A549 (cell line): ENCODE measurements around the gene TMEM232. TPM values are rescaled to one million over a fixed set of nuclear protein-coding genes. Genes with fewer than 3 reads are reported as not detected.

Source experiments
- ATAC-seq, 2 experiments: fragments of 200-7000 bp in 1 of 2; fragments of >200 bp in 1 of 2; cut with Nextera tagmentation in 1 of 2; cut with Tn5 transposase in 1 of 2; 3 replicates each; pipeline versions ENCODE4 v1.8.0 to v1.9.1; 2018 to 2020; ENCODE audit warnings: mild to moderate bottlenecking in 1 of 2, moderate library complexity in 1 of 2
- CTCF ChIA-PET: fragments of 300-600 bp; sonication (Branson Sonifier 250); formaldehyde crosslinking; extraction: SDS; loops from one replicate; lab custom pipeline; 2021; ENCODE audit warnings: antibody characterized with exemption, inconsistent platforms; lab: Yijun Ruan, JAX
- POLR2A ChIA-PET: fragments of 350-600 bp; formaldehyde crosslinking; extraction: SDS; loops from one replicate; lab custom pipeline; 2021; ENCODE audit warnings: antibody characterized with exemption, inconsistent platforms; lab: Yijun Ruan, JAX
- DNase-seq, 2 experiments: peaks; one replicate each; pipeline versions ENCODE4 v3.0.0 to v3.0.0-alpha.2; 2011 to 2016; ENCODE audit warnings: low read depth in 1 of 2, low spot score in 1 of 2
- FAIRE-seq: peaks from 2 replicates; lab custom pipeline; 2011; peaks lifted over from hg19 to GRCh38; lab: Jason Lieb, UNC
- H3K27ac ChIP-seq, 2 experiments: fragments of >200 bp; sonication (Bioruptor Twin); formaldehyde crosslinking; 3 replicates each; pipeline ENCODE4 v1.5.1; 2016 to 2017
- H3K4me1 ChIP-seq: fragments of >200 bp; sonication (Bioruptor Twin); formaldehyde crosslinking; 3 replicates; pipeline ENCODE4 v1.6.1; 2016
- H3K4me2 ChIP-seq: fragments of >200 bp; sonication (Bioruptor Twin); formaldehyde crosslinking; 3 replicates; pipeline ENCODE4 v1.6.1; 2016
- H3K4me3 ChIP-seq: fragments of >200 bp; sonication (Bioruptor Twin); formaldehyde crosslinking; 3 replicates; pipeline ENCODE4 v1.5.1; 2016
- H3K9me3 ChIP-seq: fragments of >200 bp; sonication (Bioruptor Twin); formaldehyde crosslinking; 3 replicates; pipeline ENCODE4 v1.6.1; 2016
- BCL3 ChIP-seq: fragments of >200 bp; sonication (Bioruptor Twin); formaldehyde crosslinking; IDR thresholded peaks from 3 replicates; pipeline ENCODE4 v1.6.1; 2016
- BHLHE40 ChIP-seq: IDR thresholded peaks from 2 replicates; pipeline ENCODE4 v1.6.1; 2012; ENCODE audit warnings: low read depth, low read length, inconsistent platforms
- CEBPB ChIP-seq, 2 experiments: fragments of >200 bp in 1 of 2; sonication (Bioruptor Twin) in 1 of 2; formaldehyde crosslinking in 1 of 2; IDR thresholded peaks; 2 replicates each; pipeline ENCODE4 v1.6.1; 2012 to 2016
- CHD4 ChIP-seq: fragments of 200-600 bp; sonication (generic); IDR thresholded peaks from 2 replicates; pipeline ENCODE4 v1.6.1; 2016; ENCODE audit warnings: antibody characterized with exemption, mild to moderate bottlenecking, borderline replicate concordance
- EHF ChIP-seq: fragments of 250-450 bp; sonication (Bioruptor Pico); IDR thresholded peaks from 2 replicates; pipeline ENCODE4 v1.5.0; 2020; ENCODE audit warnings: mild to moderate bottlenecking
- EHMT2 ChIP-seq: fragments of 200-600 bp; sonication (generic); IDR thresholded peaks from 2 replicates; pipeline ENCODE4 v1.6.1; 2016; ENCODE audit warnings: antibody characterized with exemption, low read depth, mild to moderate bottlenecking, moderate library complexity
- FOSL2 ChIP-seq, 2 experiments: fragments of 450-650 bp in 1 of 2; fragments of >200 bp in 1 of 2; sonication (Bioruptor Twin) in 1 of 2; formaldehyde crosslinking; IDR thresholded peaks; 2 replicates each; pipeline versions ENCODE4 v1.5.0 to v1.6.1; 2016 to 2020; ENCODE audit warnings: mild to moderate bottlenecking in 1 of 2, moderate library complexity in 1 of 2
- HDAC2 ChIP-seq: fragments of 200-600 bp; sonication (generic); IDR thresholded peaks from 2 replicates; pipeline ENCODE4 v1.6.1; 2016
- HEYL ChIP-seq: fragments of 250-450 bp; sonication (Bioruptor Pico); IDR thresholded peaks from 2 replicates; pipeline ENCODE4 v1.8.0; 2021; ENCODE audit warnings: mild to moderate bottlenecking, moderate library complexity
- HMGXB4 ChIP-seq: fragments of 250-450 bp; sonication (Bioruptor Pico); IDR thresholded peaks from 2 replicates; pipeline ENCODE4 v1.5.0; 2021; ENCODE audit warnings: mild to moderate bottlenecking, moderate library complexity, borderline replicate concordance
- HOXB13 ChIP-seq: fragments of 250-450 bp; sonication (Bioruptor Pico); IDR thresholded peaks from 2 replicates; pipeline ENCODE4 v1.5.0; 2020; ENCODE audit warnings: low read depth, mild to moderate bottlenecking, moderate library complexity
- JUN ChIP-seq, 2 experiments: fragments of >200 bp; sonication (Bioruptor Twin); formaldehyde crosslinking; IDR thresholded peaks; 2 replicates in 1 of 2; 3 replicates in 1 of 2; pipeline ENCODE4 v1.6.1; 2016 to 2017
- JUNB ChIP-seq: fragments of >200 bp; sonication (Bioruptor Twin); formaldehyde crosslinking; IDR thresholded peaks from 2 replicates; pipeline ENCODE4 v1.6.1; 2016
- KDM1A ChIP-seq: fragments of 200-600 bp; sonication (generic); IDR thresholded peaks from 2 replicates; pipeline ENCODE4 v1.6.1; 2016; ENCODE audit warnings: low read depth, mild to moderate bottlenecking
- MYC ChIP-seq: IDR thresholded peaks from 2 replicates; pipeline ENCODE4 v1.6.1; 2012; ENCODE audit warnings: mild to moderate bottlenecking, inconsistent platforms, low read length, improper control_type of control experiment, borderline replicate concordance
- NPAS2 ChIP-seq: fragments of 250-450 bp; sonication (Bioruptor Pico); IDR thresholded peaks from 2 replicates; pipeline ENCODE4 v1.8.0; 2022; ENCODE audit warnings: mild to moderate bottlenecking, moderate library complexity, borderline replicate concordance
- PBX3 ChIP-seq: IDR thresholded peaks from 2 replicates; pipeline ENCODE4 v1.6.1; 2012
- PHF8 ChIP-seq: fragments of 200-600 bp; sonication (generic); IDR thresholded peaks from 2 replicates; pipeline ENCODE4 v1.6.1; 2016; ENCODE audit warnings: low read depth, mild to moderate bottlenecking, antibody characterized with exemption, moderate library complexity, borderline replicate concordance
- POLR2A ChIP-seq: IDR thresholded peaks from 2 replicates; pipeline ENCODE4 v1.6.1; 2012; ENCODE audit warnings: mild to moderate bottlenecking, low read length
- POLR2AphosphoS2 ChIP-seq: conservative IDR thresholded peaks from 2 replicates; pipeline ENCODE4 v1.6.1; 2012; ENCODE audit warnings: low read length, improper control_type of control experiment, inconsistent platforms
- SMC3 ChIP-seq: fragments of >200 bp; sonication (Bioruptor Twin); formaldehyde crosslinking; IDR thresholded peaks from 3 replicates; pipeline ENCODE4 v1.6.1; 2018; ENCODE audit warnings: inconsistent platforms
- TP53 ChIP-seq: fragments of 250-450 bp; sonication (Bioruptor Pico); IDR thresholded peaks from 2 replicates; pipeline ENCODE4 v1.5.0; 2021; ENCODE audit warnings: mild to moderate bottlenecking, moderate library complexity
- ZFP36 ChIP-seq: fragments of 450-650 bp; IDR thresholded peaks from 2 replicates; pipeline ENCODE4 v1.6.1; 2014; ENCODE audit warnings: borderline replicate concordance; ENCODE audit not compliant: partially characterized antibody
- ZSCAN20 ChIP-seq: fragments of 250-450 bp; sonication (Bioruptor Pico); IDR thresholded peaks from 2 replicates; pipeline ENCODE4 v1.8.0; 2022; ENCODE audit warnings: mild to moderate bottlenecking, moderate library complexity
- WGBS: methylation state at CpG from one replicate; pipeline ENCODE4 v1.1.6; 2017; ENCODE audit errors: missing lambda C conversion rate; 5-methylcytosine and 5-hydroxymethylcytosine counted together
- polyA plus RNA-seq, 4 experiments: library from polyadenylated mRNA; depleted of rRNA in 3 of 4; stranded (reverse); fragments of >200 nt; fragmentation: RNase III in 1 of 4; extraction: RNeasy Plus Mini Kit Qiagen cat#74134 plus additional on column Dnase treatment in 1 of 4; gene quantifications; 2 replicates in 3 of 4; 3 replicates in 1 of 4; pipeline ENCODE4 v1.2.3, GENCODE V29; 2011 to 2017
- TF ChIP-seq, protein P1 (sequence below): IDR thresholded peaks from 2 replicates; pipeline ENCODE4 v1.6.1; 2012
- TF ChIP-seq, protein P2 (sequence below): fragments of 150-350 bp; IDR thresholded peaks from 2 replicates; pipeline ENCODE4 v1.6.1; 2014; ENCODE audit warnings: low read depth, mild to moderate bottlenecking, low read length

Gene TMEM232
- polyA plus RNA-seq, 2 of the 4 experiments (the other 2 are of a cell fraction) = 0.12 to 0.39 TPM

DNA sequence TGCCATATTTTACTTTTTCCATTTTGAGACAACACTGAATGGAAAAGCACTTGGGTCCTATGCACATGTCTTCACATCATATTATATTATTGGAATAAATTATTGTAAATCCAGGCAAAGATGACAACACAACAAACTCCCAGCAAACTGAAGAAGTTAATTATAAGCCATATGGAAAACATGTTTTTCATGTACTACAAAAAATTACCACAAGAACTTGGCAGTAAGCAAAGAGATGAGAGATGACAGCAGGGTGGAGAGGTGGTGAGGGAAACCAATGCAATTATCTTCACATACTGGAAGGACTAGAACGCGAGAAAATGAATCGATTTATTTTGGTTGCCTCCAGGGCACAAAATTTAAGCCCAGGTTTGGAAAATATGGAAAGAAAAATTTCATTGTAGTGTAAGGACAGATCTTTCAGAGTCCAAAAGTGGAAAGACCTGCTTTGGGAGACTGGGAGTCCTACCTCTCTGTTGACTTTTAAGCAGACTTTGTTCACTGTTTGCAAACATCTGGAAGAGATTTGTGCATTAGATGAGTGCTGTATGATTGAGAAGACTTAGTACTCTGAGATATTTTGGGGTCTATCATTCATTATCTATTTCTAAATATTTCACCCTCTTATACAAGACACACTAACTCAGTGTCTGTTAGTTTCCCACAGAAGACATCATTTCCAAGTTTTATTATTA lies 138.0 kb downstream of the TMEM232 start:
- H3K9me3 ChIP-seq = no peaks in the 10 kb centered on the region
- POLR2A ChIA-PET = no interaction called here
- TF ChIP-seq EHMT2 (no peak), POLR2AphosphoS2 (no peak), ZFP36 (no peak), JUNB (no peak), ZSCAN20 (no peak), CEBPB (IDR thresholded peaks at IDR 0.05) (no peak), POLR2A (no peak)
- TF ChIP-seq, protein P1, sequence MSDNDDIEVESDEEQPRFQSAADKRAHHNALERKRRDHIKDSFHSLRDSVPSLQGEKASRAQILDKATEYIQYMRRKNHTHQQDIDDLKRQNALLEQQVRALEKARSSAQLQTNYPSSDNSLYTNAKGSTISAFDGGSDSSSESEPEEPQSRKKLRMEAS = no peak
- no peak overlapping the region for H3K4me3 ChIP-seq
- ATAC-seq (no peak), DNase-seq (no peak), FAIRE-seq (no peak)
- no peak overlapping the region for H3K27ac ChIP-seq
- H3K4me2 ChIP-seq = no peak overlapping the region
- 27% methylated on average over 3 of the region's 3 CpGs for WGBS
- no peaks in the 10 kb centered on the region for H3K4me1 ChIP-seq
- CTCF ChIA-PET = no interaction called here

DNA sequence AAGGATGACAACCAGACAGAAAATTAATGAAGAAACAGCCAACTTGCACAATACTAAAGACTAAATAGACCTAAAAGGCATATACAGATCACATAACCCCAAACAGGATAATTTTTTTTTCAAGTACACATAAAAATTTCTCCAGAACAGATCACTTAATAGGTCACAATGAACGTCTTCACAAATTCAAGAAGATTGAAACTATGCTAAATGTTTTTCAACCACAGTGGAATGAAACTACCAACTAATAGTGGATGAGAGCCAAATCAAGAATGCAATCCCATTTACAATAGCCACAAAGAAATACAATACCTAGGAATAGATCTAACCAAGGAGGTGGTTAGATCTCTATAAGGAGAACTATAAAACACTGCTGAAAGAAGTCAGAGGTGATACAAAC lies 145.8 kb downstream of the TMEM232 start:
- Histone ChIP-seq H3K4me3 (no peak overlapping the region), H3K27ac (no peak overlapping the region), H3K9me3 (no peaks in the 10 kb centered on the region), H3K4me1 (no peaks in the 10 kb centered on the region), H3K4me2 (no peak overlapping the region)
- FAIRE-seq (no peak), ATAC-seq (no peak), DNase-seq (no peak)
- WGBS = 0% methylated on average over 1 of the region's 1 CpG
- ChIA-PET POLR2A (no interaction called here), CTCF (no interaction called here)
- TF ChIP-seq POLR2A (no peak), BCL3 (no peak), NPAS2 (CRISPR knock-in tag) (no peak), HEYL (CRISPR knock-in tag) (no peak)

DNA sequence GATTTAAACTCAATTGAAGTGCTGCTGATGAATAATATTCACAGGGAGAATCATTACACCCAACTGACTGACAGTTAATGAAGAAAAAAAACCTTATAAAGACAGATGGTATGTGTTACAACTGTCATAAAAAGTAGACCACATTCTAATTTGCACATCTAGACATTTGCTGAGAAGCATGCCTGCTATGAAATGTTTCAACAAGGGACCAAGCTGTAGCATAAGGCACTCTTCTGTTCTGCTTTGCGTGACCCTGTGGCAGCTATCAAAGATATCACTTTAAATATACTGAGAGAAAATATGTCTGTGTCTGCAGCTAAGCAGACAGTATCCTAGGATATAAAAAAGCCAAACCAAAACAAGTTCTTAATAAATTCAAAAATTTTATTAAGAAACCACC lies 153.7 kb downstream of the TMEM232 start:
- 13% methylated on average over 1 of the region's 1 CpG for WGBS
- DNase-seq = no peak
- TF ChIP-seq SMC3 = no peak
- TF ChIP-seq PBX3 = no peak
- TF ChIP-seq BHLHE40 = no peak
- no peak for TF ChIP-seq CEBPB (IDR thresholded peaks at IDR 0.05)
- no peak for TF ChIP-seq PHF8
- no peak for TF ChIP-seq KDM1A
- no peak for TF ChIP-seq HOXB13 (CRISPR knock-in tag)
- no peak for TF ChIP-seq FOSL2 (IDR thresholded peaks at IDR 0.05)
- no peak for TF ChIP-seq FOSL2 (CRISPR knock-in tag; IDR thresholded peaks at IDR 0.05)
- TF ChIP-seq HMGXB4 (CRISPR knock-in tag) = no peak
- no peak for TF ChIP-seq CHD4
- TF ChIP-seq EHF = no peak
- TF ChIP-seq, protein P2, sequence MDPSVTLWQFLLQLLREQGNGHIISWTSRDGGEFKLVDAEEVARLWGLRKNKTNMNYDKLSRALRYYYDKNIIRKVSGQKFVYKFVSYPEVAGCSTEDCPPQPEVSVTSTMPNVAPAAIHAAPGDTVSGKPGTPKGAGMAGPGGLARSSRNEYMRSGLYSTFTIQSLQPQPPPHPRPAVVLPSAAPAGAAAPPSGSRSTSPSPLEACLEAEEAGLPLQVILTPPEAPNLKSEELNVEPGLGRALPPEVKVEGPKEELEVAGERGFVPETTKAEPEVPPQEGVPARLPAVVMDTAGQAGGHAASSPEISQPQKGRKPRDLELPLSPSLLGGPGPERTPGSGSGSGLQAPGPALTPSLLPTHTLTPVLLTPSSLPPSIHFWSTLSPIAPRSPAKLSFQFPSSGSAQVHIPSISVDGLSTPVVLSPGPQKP = no peak
- no peak for TF ChIP-seq POLR2AphosphoS2
- TF ChIP-seq MYC = no peak
- no peak for TF ChIP-seq JUN (IDR thresholded peaks at IDR 0.05)
- no peak for TF ChIP-seq JUNB
- TF ChIP-seq HDAC2 = no peak
- TF ChIP-seq TP53 (CRISPR knock-in tag) = no peak
- Histone ChIP-seq H3K9me3 (no peaks in the 10 kb centered on the region), H3K4me1 (no peaks in the 10 kb centered on the region), H3K27ac (no peak overlapping the region), H3K4me2 (no peak overlapping the region), H3K4me3 (no peak overlapping the region)
- ChIA-PET POLR2A (no interaction called here), CTCF (no interaction called here)
- FAIRE-seq = no peak
- ATAC-seq = no peak
